ENCODE data around the gene FNDC3B.

DNA sequence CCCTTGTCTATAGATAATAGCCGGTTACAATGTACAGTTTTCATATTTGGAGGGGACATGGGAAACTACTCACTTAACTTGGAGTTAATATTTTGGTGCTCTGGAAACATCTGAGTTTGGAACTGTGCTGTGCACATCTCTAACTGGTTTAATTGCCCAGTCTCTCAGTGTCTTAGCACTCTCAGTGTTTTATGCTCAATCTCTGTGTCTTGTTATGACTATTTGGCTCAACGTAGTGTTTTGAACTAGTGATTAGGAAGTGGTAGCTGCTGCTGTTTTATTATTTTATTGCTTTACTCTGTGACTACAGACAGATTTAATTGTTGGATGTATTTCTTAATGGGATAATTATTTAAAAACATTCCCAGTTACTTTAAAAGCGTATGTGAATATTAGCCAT is 17.0 kb downstream of the FNDC3B start:
- TF ChIP-seq EZH2 (optimal IDR thresholded peaks at IDR 0.05; ENCODE audit: low read depth, low read length): no peak
- TF ChIP-seq, protein P1, sequence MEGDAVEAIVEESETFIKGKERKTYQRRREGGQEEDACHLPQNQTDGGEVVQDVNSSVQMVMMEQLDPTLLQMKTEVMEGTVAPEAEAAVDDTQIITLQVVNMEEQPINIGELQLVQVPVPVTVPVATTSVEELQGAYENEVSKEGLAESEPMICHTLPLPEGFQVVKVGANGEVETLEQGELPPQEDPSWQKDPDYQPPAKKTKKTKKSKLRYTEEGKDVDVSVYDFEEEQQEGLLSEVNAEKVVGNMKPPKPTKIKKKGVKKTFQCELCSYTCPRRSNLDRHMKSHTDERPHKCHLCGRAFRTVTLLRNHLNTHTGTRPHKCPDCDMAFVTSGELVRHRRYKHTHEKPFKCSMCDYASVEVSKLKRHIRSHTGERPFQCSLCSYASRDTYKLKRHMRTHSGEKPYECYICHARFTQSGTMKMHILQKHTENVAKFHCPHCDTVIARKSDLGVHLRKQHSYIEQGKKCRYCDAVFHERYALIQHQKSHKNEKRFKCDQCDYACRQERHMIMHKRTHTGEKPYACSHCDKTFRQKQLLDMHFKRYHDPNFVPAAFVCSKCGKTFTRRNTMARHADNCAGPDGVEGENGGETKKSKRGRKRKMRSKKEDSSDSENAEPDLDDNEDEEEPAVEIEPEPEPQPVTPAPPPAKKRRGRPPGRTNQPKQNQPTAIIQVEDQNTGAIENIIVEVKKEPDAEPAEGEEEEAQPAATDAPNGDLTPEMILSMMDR (IDR thresholded peaks at IDR 0.05; ENCODE audit: low read length): no peak
